ENCODE measurements around the gene GLT8D2.
"Not testable (repeated sequence)": the region's sequence is repeated elsewhere in the genome, so short reads cannot be mapped to it uniquely, and the experiment has no call there.

Gene GLT8D2

GRCh38 chr12:104050436-104050835, 449 bp upstream of the GLT8D2 start:
- DNase-seq (ENCODE audit: low read depth in 3 of 3) = no peak

GRCh38 chr12:104049278-104049902, 597 bp downstream of the GLT8D2 start:
- DNase-seq (ENCODE audit: low read depth in 3 of 3) = no peak

- no peak for DNase-seq (ENCODE audit: low read depth in 3 of 3)
These were observed 1.2 kb downstream of the GLT8D2 start for GRCh38 chr12:104048811-104049210.

GRCh38 chr12:104048162-104048561, 1.8 kb downstream of the GLT8D2 start:
- DNase-seq (ENCODE audit: low read depth in 3 of 3) = no peak

DNA sequence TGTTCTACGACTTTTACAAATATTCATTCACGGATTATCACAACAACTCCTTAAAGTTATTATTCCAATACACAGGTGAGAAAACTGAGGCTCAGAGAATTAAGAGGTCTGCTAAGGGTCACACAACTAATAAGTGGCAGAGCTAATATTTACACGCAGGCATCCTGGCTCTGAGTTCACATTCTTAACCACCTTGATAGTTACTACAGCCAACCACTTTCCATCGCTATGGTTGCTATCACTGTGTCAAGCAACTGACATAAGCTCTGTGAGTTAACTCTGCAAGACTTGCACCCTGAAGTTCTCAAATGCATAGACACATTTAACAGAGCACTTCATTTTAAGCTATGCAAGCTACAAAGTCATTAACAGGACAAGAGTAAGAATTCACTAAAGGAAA, 3.7 kb downstream of the GLT8D2 start:
- no peak for DNase-seq (ENCODE audit: low read depth in 3 of 3)

DNA sequence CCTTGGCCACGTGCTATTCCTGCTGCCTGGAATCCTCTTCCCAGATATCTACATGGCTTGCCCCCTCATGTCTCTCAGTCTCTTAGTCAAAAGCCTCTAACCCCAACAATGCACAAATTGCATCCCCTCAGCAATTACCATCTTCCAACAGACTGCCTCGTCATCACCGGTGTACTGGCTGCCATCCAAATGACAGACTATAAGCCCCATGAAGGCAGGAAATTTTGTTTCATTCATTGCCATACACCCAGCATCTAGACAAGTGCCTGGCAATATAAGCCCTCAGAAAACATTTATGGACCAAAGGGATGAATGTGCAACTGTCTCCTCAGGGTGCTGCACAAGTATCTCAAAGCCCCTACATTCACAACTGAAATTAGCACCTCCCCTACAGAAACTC, 5.8 kb downstream of the GLT8D2 start:
- no peak for DNase-seq (ENCODE audit: low read depth in 3 of 3)

GRCh38 chr12:104042580-104042979, 7.4 kb downstream of the GLT8D2 start:
- DNase-seq (ENCODE audit: low read depth in 3 of 3) = no peak

- not testable (repeated sequence) for DNase-seq (ENCODE audit: low read depth in 3 of 3)
These were observed 10.2 kb downstream of the GLT8D2 start for GRCh38 chr12:104039769-104040168.

DNA sequence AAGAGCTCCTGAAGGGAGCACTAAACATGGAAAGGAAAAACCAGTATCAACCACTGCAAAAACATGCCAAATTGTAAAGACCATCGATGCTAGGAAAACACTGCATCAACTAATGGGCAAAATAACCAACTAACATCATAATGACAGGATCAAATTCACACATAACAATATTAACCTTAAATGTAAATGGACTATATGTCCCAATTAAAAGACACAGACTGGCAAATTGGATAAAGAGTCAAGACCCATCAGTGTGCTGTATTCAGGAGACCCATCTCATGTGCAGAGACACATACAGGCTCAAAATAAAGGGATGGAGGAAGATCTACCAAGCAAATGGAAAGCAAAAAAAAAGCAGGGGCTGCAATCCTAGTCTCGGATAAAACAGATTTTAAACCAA, 13.8 kb downstream of the GLT8D2 start:
- not testable (repeated sequence) for DNase-seq (ENCODE audit: low read depth in 3 of 3)

DNA sequence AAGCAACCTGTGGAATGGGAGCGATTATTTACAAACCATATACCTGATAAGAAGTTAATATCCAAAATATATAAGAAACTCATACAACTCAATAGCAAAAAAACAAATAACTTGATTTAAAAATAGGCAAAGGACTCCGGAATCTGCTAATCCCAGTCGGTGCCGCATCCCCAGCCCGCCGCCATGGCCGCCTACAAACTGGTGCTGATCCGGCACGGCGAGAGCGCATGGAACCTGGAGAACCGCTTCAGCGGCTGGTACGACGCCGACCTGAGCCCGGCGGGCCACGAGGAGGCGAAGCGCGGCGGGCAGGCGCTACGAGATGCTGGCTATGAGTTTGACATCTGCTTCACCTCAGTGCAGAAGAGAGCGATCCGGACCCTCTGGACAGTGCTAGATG, 19.4 kb downstream of the GLT8D2 start:
- DNase-seq (ENCODE audit: low read depth in 3 of 3) = not testable (repeated sequence)

DNA sequence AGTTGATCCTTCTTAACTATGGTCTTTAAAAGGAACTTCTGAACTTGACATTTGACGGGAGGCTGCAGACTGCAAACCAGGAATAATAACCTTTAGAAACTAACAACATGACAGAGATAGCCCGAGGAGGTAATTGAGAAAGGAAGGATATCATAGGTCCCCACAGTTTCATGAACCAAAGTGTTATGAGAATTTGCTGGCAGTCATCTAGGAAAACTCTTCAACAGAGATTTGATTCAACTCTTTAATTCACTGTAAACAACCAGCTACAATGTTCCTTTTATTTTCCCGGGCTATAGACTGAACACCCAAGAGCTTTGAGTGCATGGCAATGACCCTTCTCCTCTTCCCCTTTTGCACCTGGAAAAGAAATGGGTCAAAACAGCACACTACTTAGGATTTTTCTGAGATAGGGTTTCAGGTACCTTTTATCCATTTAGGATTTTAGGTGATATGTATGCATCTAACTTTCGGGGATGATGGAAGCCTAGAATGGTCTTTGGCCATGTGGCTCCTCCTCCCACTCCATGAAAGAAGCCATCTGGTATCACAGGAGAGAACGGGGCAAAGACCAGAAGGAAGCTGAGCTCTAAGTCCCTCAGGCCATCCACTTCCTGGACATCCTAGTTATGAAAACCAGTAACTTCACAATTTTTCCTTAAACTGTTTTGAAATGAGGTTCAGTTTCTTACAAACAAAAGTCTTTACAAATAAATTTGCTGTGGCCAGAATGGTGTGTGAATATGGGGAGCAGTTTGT, 23.0 kb downstream of the GLT8D2 start:
- no peak for DNase-seq (ENCODE audit: low read depth in 3 of 3)

- no peak for DNase-seq (ENCODE audit: low read depth in 3 of 3)
These were observed 24.2 kb downstream of the GLT8D2 start for GRCh38 chr12:104025771-104026170.

DNA sequence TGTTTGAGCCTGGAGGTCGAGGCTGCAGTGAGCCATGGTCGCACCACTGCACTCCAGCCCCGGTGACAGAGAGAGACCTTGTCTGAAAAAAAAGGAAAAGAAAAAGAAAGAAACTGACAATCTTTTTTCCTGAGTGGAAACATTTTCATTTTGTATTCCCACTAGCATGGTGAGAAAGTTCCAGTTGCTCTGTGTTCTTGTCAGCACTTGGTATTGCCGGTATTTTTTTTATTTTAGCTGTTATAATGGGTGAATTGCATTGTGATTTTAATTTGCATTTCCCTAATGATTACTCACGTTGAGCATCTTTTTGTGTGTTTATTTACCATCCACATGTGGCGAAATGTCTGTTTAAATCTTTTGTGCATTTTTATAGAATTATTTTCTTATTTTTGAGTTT, 25.6 kb downstream of the GLT8D2 start:
- DNase-seq (ENCODE audit: low read depth in 3 of 3) = no peak

GRCh38 chr12:104023710-104024109, 26.3 kb downstream of the GLT8D2 start:
- no peak for DNase-seq (ENCODE audit: low read depth in 3 of 3)

GRCh38 chr12:104022786-104023185, 27.2 kb downstream of the GLT8D2 start:
- DNase-seq (ENCODE audit: low read depth in 3 of 3) = no peak

GRCh38 chr12:104021862-104022261, 28.1 kb downstream of the GLT8D2 start:
- not testable (repeated sequence) for DNase-seq (ENCODE audit: low read depth in 3 of 3)

- no peak for DNase-seq (ENCODE audit: low read depth in 3 of 3)
These were observed 37.7 kb downstream of the GLT8D2 start for GRCh38 chr12:104012331-104012730.

DNA sequence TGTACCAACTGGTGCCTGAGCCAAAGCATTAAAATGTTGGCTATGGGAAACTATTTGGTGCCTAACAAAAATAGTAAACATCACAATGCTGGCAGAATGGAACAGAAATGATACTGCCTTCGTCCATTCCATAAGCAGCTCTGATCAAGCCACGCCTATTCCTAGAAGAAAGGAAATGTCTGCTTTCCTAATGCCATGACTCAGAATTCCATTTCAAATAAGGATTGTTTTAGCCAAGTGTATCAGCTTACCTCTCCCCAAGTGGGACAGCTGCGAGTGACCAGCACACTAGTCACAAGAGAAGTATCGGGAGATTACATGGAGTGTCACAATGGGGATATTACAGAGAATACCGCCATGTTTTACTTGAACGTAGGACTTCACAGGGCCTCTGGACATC, 38.7 kb downstream of the GLT8D2 start:
- DNase-seq (ENCODE audit: low read depth in 3 of 3) = no peak

DNA sequence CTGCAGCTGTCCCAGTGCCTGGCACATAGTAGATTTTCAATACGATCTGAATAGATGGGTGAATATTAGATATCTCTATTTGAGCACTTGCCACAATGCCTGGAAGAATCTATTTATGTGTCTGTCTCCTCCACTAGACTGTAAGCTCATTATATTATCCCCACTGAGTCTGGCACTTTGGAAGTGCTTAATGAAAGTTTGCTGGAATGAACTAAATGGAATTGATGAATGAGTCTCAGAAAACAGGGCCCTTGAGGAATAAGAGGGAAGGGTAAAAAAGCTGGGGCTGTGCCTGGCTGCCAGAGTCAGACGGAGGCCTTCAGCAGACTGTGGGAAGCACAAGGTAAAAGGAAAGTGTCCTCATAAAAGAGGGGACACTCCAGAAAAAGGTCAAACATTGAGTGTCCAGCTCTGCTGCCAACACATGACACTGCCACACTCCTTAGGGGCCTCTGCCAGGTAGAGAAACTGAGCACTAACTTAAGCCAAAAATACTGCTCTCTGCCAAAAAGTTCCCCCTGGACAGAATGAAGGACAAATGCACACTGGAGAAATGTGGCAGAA, 39.3 kb downstream of the GLT8D2 start:
- DNase-seq (ENCODE audit: low read depth in 3 of 3) = no peak

GRCh38 chr12:104010121-104010520, 39.9 kb downstream of the GLT8D2 start:
- no peak for DNase-seq (ENCODE audit: low read depth in 3 of 3)

- no peak for DNase-seq (ENCODE audit: low read depth in 3 of 3)
These were observed 43.1 kb downstream of the GLT8D2 start for GRCh38 chr12:104006929-104007328.

GRCh38 chr12:104003596-104003995, 46.4 kb downstream of the GLT8D2 start:
- no peak for DNase-seq (ENCODE audit: low read depth in 3 of 3)

- no peak for DNase-seq (ENCODE audit: low read depth in 3 of 3)
These were observed 47.3 kb downstream of the GLT8D2 start for GRCh38 chr12:104002686-104003085.
